ENCODE results near the gene KDM4E. TPM values are rescaled to one million over a fixed set of nuclear protein-coding genes. Genes with fewer than 3 reads are reported as not detected.
"Not testable (repeated sequence)": the region's sequence is repeated elsewhere in the genome, so short reads cannot be mapped to it uniquely, and the experiment has no call there.

Gene KDM4E
- not detected for total RNA-seq
- polyA plus RNA-seq, result not detected

- H3K27ac ChIP-seq (ENCODE audit: low read depth), result no peak within 1 kb of the TSS
- no peaks in the 10 kb centered on the region for H3K36me3 ChIP-seq (ENCODE audit: insufficient read depth)
- no peaks in the 10 kb centered on the region for H3K4me1 ChIP-seq (ENCODE audit: insufficient read depth)
- no peak within 1 kb of the TSS for H3K4me3 ChIP-seq (ENCODE audit: low read depth, low read length)
- WGBS, result 96% methylated on average over 1 of the region's 1 CpG
- no peak for DNase-seq (ENCODE audit: extremely low spot score)
Observed at GRCh38 chr11:95024958-95025357, at the start of gene KDM4E. KDM4E (plus strand) TSS chr11:95025258; CDS start chr11:95025558, 300 bp downstream.

- Histone ChIP-seq H3K4me3 (ENCODE audit: low read depth, low read length) (no peak overlapping the region), H3K27ac (ENCODE audit: low read depth) (no peak overlapping the region), H3K4me1 (ENCODE audit: insufficient read depth) (no peaks in the 10 kb centered on the region), H3K36me3 (ENCODE audit: insufficient read depth) (peaks cover 2% of the 10 kb centered on the region)
- WGBS, result 86% methylated on average over 1 of the region's 1 CpG
- no peak for DNase-seq (ENCODE audit: extremely low spot score)
Observed at GRCh38 chr11:94975599-94975998, 49.5 kb upstream of the KDM4E start.

GRCh38 chr11:94987378-94987777 lies 37.7 kb upstream of the KDM4E start:
- Histone ChIP-seq H3K36me3 (ENCODE audit: insufficient read depth) (no peaks in the 10 kb centered on the region), H3K27ac (ENCODE audit: low read depth) (no peak overlapping the region), H3K4me3 (ENCODE audit: low read depth, low read length) (no peak overlapping the region), H3K4me1 (ENCODE audit: insufficient read depth) (no peaks in the 10 kb centered on the region)
- WGBS, result 77% methylated on average over 4 of the region's 4 CpGs
- DNase-seq (ENCODE audit: extremely low spot score), result no peak

GRCh38 chr11:94988748-94989147 lies 36.3 kb upstream of the KDM4E start:
- H3K4me3 ChIP-seq (ENCODE audit: low read depth, low read length), result no peak overlapping the region
- no peak overlapping the region for H3K27ac ChIP-seq (ENCODE audit: low read depth)
- H3K4me1 ChIP-seq (ENCODE audit: insufficient read depth), result no peaks in the 10 kb centered on the region
- DNase-seq (ENCODE audit: extremely low spot score), result no peak
- 83% methylated on average over 1 of the region's 1 CpG for WGBS
- H3K36me3 ChIP-seq (ENCODE audit: insufficient read depth), result no peaks in the 10 kb centered on the region

GRCh38 chr11:94993400-94993943 lies 31.6 kb upstream of the KDM4E start:
- no peak overlapping the region for H3K4me3 ChIP-seq (ENCODE audit: low read depth, low read length)
- DNase-seq (ENCODE audit: extremely low spot score), result no peak
- H3K36me3 ChIP-seq (ENCODE audit: insufficient read depth), result no peaks in the 10 kb centered on the region
- no peaks in the 10 kb centered on the region for H3K4me1 ChIP-seq (ENCODE audit: insufficient read depth)
- H3K27ac ChIP-seq (ENCODE audit: low read depth), result no peak overlapping the region
- WGBS, result over 99% methylated on average over 2 of the region's 2 CpGs

- Histone ChIP-seq H3K4me3 (ENCODE audit: low read depth, low read length) (no peak overlapping the region), H3K27ac (ENCODE audit: low read depth) (no peak overlapping the region), H3K4me1 (ENCODE audit: insufficient read depth) (no peaks in the 10 kb centered on the region), H3K36me3 (ENCODE audit: insufficient read depth) (no peaks in the 10 kb centered on the region)
- DNase-seq (ENCODE audit: extremely low spot score), result no peak
- 92% methylated on average over 6 of the region's 6 CpGs for WGBS
Observed at GRCh38 chr11:94997437-94997836, 27.6 kb upstream of the KDM4E start.

GRCh38 chr11:94998285-94998684 lies 26.8 kb upstream of the KDM4E start:
- Histone ChIP-seq H3K4me3 (ENCODE audit: low read depth, low read length) (no peak overlapping the region), H3K4me1 (ENCODE audit: insufficient read depth) (no peaks in the 10 kb centered on the region)
- WGBS, result 94% methylated on average over 13 of the region's 13 CpGs

GRCh38 chr11:95003716-95004115 lies 21.3 kb upstream of the KDM4E start:
- no peak overlapping the region for H3K4me3 ChIP-seq (ENCODE audit: low read depth, low read length)
- no peak overlapping the region for H3K27ac ChIP-seq (ENCODE audit: low read depth)
- no peaks in the 10 kb centered on the region for H3K4me1 ChIP-seq (ENCODE audit: insufficient read depth)
- DNase-seq (ENCODE audit: extremely low spot score), result no peak
- H3K36me3 ChIP-seq (ENCODE audit: insufficient read depth), result no peaks in the 10 kb centered on the region

More at GRCh38 chr11:94998285-94998684, 26.8 kb upstream of the KDM4E start:
- Histone ChIP-seq H3K36me3 (ENCODE audit: insufficient read depth) (no peaks in the 10 kb centered on the region), H3K27ac (ENCODE audit: low read depth) (no peak overlapping the region)
- no peak for DNase-seq (ENCODE audit: extremely low spot score)

- Histone ChIP-seq H3K27ac (ENCODE audit: low read depth) (no peak overlapping the region), H3K4me3 (ENCODE audit: low read depth, low read length) (no peak overlapping the region), H3K36me3 (ENCODE audit: insufficient read depth) (no peaks in the 10 kb centered on the region), H3K4me1 (ENCODE audit: insufficient read depth) (no peaks in the 10 kb centered on the region)
- DNase-seq (ENCODE audit: extremely low spot score), result no peak
- 97% methylated on average over 1 of the region's 1 CpG for WGBS
Observed at GRCh38 chr11:95005642-95006041, 19.4 kb upstream of the KDM4E start.

- no peak overlapping the region for H3K27ac ChIP-seq (ENCODE audit: low read depth)
- DNase-seq (ENCODE audit: extremely low spot score), result no peak
- no peaks in the 10 kb centered on the region for H3K4me1 ChIP-seq (ENCODE audit: insufficient read depth)
- H3K36me3 ChIP-seq (ENCODE audit: insufficient read depth), result no peaks in the 10 kb centered on the region
- no peak overlapping the region for H3K4me3 ChIP-seq (ENCODE audit: low read depth, low read length)
Observed at GRCh38 chr11:95011376-95011775, 13.7 kb upstream of the KDM4E start.

GRCh38 chr11:95014184-95014821 lies 10.8 kb upstream of the KDM4E start:
- H3K4me3 ChIP-seq (ENCODE audit: low read depth, low read length), result no peak overlapping the region
- DNase-seq (ENCODE audit: extremely low spot score), result no peak
- WGBS, result 87% methylated on average over 12 of the region's 12 CpGs
- no peak overlapping the region for H3K27ac ChIP-seq (ENCODE audit: low read depth)
- no peaks in the 10 kb centered on the region for H3K36me3 ChIP-seq (ENCODE audit: insufficient read depth)
- no peaks in the 10 kb centered on the region for H3K4me1 ChIP-seq (ENCODE audit: insufficient read depth)

- H3K36me3 ChIP-seq (ENCODE audit: insufficient read depth), result no peaks in the 10 kb centered on the region
- no peak overlapping the region for H3K27ac ChIP-seq (ENCODE audit: low read depth)
- no peak for DNase-seq (ENCODE audit: extremely low spot score)
- H3K4me3 ChIP-seq (ENCODE audit: low read depth, low read length), result no peak overlapping the region
- H3K4me1 ChIP-seq (ENCODE audit: insufficient read depth), result no peaks in the 10 kb centered on the region
- WGBS, result 38% methylated on average over 2 of the region's 2 CpGs
Observed at GRCh38 chr11:95016139-95016538, 8.9 kb upstream of the KDM4E start.

- WGBS, result 91% methylated on average over 5 of the region's 5 CpGs
- not testable (repeated sequence) for H3K27ac ChIP-seq (ENCODE audit: low read depth); DNase-seq (ENCODE audit: extremely low spot score); H3K36me3 ChIP-seq (ENCODE audit: insufficient read depth); H3K4me1 ChIP-seq (ENCODE audit: insufficient read depth); H3K4me3 ChIP-seq (ENCODE audit: low read depth, low read length)
Observed at GRCh38 chr11:95021468-95021867, 3.6 kb upstream of the KDM4E start.

- not testable (repeated sequence) for H3K4me3 ChIP-seq (ENCODE audit: low read depth, low read length); H3K4me1 ChIP-seq (ENCODE audit: insufficient read depth); H3K27ac ChIP-seq (ENCODE audit: low read depth); H3K36me3 ChIP-seq (ENCODE audit: insufficient read depth); DNase-seq (ENCODE audit: extremely low spot score)
- WGBS, result 95% methylated on average over 8 of the region's 9 CpGs
Observed at GRCh38 chr11:95025594-95025993, 536 bp downstream of the KDM4E start.
